NT2/D1 (cell line): ENCODE measurements around the gene TCERG1L.

Experiments
- DNase-seq: peaks from one replicate; pipeline ENCODE4 v3.0.0-alpha.2; 2011; ENCODE audit warnings: low read depth, low spot score
- H3K27me3 ChIP-seq: 2 replicates; pipeline ENCODE4 v1.6.0; 2011; ENCODE audit warnings: mild to moderate bottlenecking; ENCODE audit not compliant: insufficient read length, insufficient read depth
- H3K36me3 ChIP-seq: 2 replicates; pipeline ENCODE4 v1.6.1; 2011; ENCODE audit warnings: mild to moderate bottlenecking, low read length, mixed read lengths; ENCODE audit not compliant: insufficient read depth, insufficient read length
- H3K4me1 ChIP-seq: 2 replicates; pipeline ENCODE4 v1.5.1; 2011; ENCODE audit not compliant: insufficient read depth, insufficient read length
- H3K4me3 ChIP-seq: 2 replicates; pipeline ENCODE4 v1.5.1; 2011; ENCODE audit warnings: low read depth; ENCODE audit not compliant: insufficient read length
- H3K9ac ChIP-seq: 2 replicates; pipeline ENCODE4 v1.6.0; 2011; ENCODE audit warnings: low read depth; ENCODE audit not compliant: insufficient read length
- H3K9me3 ChIP-seq: 2 replicates; pipeline ENCODE4 v1.5.1; 2011; ENCODE audit warnings: mild to moderate bottlenecking, low read length; ENCODE audit not compliant: insufficient read depth
- SUZ12 ChIP-seq: IDR thresholded peaks from 2 replicates; pipeline ENCODE4 v1.6.1; 2011; ENCODE audit not compliant: insufficient read length, insufficient read depth; ENCODE audit errors: extremely low read depth
- YY1 ChIP-seq: IDR thresholded peaks from 2 replicates; pipeline ENCODE4 v1.6.1; 2011; ENCODE audit not compliant: insufficient read length, insufficient read depth
- ZNF274 ChIP-seq: IDR thresholded peaks from 2 replicates; pipeline ENCODE4 v1.6.1; 2011; ENCODE audit warnings: mild to moderate bottlenecking, low read depth, low read length

Gene TCERG1L

GRCh38 chr10:131055437-131055836, 256.1 kb downstream of the TCERG1L start:
- H3K4me1 ChIP-seq, result no peaks in the 10 kb centered on the region
- no peak for DNase-seq
- no peak for TF ChIP-seq SUZ12
- no peak for TF ChIP-seq ZNF274
- TF ChIP-seq YY1, result no peak

GRCh38 chr10:131053192-131053591, 258.3 kb downstream of the TCERG1L start:
- Histone ChIP-seq H3K9ac (no peak overlapping the region), H3K4me3 (no peak overlapping the region), H3K27me3 (peaks cover 22% of the 10 kb centered on the region), H3K4me1 (no peaks in the 10 kb centered on the region), H3K36me3 (no peaks in the 10 kb centered on the region), H3K9me3 (peaks cover 29% of the 10 kb centered on the region; the same call in 1 of the 2 replicates)
- no peak for TF ChIP-seq SUZ12
- TF ChIP-seq ZNF274, result no peak
- no peak for TF ChIP-seq YY1
- no peak for DNase-seq

More at GRCh38 chr10:131055437-131055836, 256.1 kb downstream of the TCERG1L start:
- H3K9me3 ChIP-seq, result peaks cover 30% of the 10 kb centered on the region; the same call in 1 of the 2 replicates
- H3K9ac ChIP-seq, result no peak overlapping the region
- H3K27me3 ChIP-seq, result peaks cover 9% of the 10 kb centered on the region
- no peaks in the 10 kb centered on the region for H3K36me3 ChIP-seq
- H3K4me3 ChIP-seq, result no peak overlapping the region

GRCh38 chr10:131050162-131050766, 261.3 kb downstream of the TCERG1L start:
- TF ChIP-seq SUZ12, result no peak
- TF ChIP-seq YY1, result no peak
- no peak for TF ChIP-seq ZNF274

GRCh38 chr10:131049016-131049415, 262.5 kb downstream of the TCERG1L start:
- no peak for TF ChIP-seq SUZ12
- TF ChIP-seq YY1, result no peak
- TF ChIP-seq ZNF274, result no peak
- peaks cover 38% of the 10 kb centered on the region; the same call in 1 of the 2 replicates for H3K9me3 ChIP-seq
- H3K4me1 ChIP-seq, result peaks cover 5% of the 10 kb centered on the region
- no peak overlapping the region for H3K4me3 ChIP-seq
- H3K27me3 ChIP-seq, result peaks cover 63% of the 10 kb centered on the region
- H3K36me3 ChIP-seq, result no peaks in the 10 kb centered on the region
- H3K9ac ChIP-seq, result no peak overlapping the region
- peak; percentile 84 for DNase-seq

More at GRCh38 chr10:131050162-131050766, 261.3 kb downstream of the TCERG1L start:
- Histone ChIP-seq H3K9ac (no peak overlapping the region), H3K36me3 (no peaks in the 10 kb centered on the region), H3K27me3 (peaks cover 51% of the 10 kb centered on the region), H3K4me1 (peaks cover 5% of the 10 kb centered on the region), H3K4me3 (no peak overlapping the region), H3K9me3 (peaks cover 38% of the 10 kb centered on the region; the same call in 1 of the 2 replicates)
- no peak for DNase-seq

- Histone ChIP-seq H3K4me3 (no peak overlapping the region), H3K36me3 (no peaks in the 10 kb centered on the region), H3K9me3 (peaks cover 38% of the 10 kb centered on the region; the same call in 1 of the 2 replicates), H3K27me3 (peaks cover 66% of the 10 kb centered on the region), H3K4me1 (peaks cover 5% of the 10 kb centered on the region), H3K9ac (no peak overlapping the region)
- TF ChIP-seq SUZ12, result no peak
- TF ChIP-seq YY1, result no peak
- TF ChIP-seq ZNF274, result no peak
- DNase-seq, result peak; percentile 1
Observed at GRCh38 chr10:131048606-131049005, 262.9 kb downstream of the TCERG1L start.

- DNase-seq, result no peak
- H3K9me3 ChIP-seq, result peaks cover 38% of the 10 kb centered on the region; the same call in 1 of the 2 replicates
- TF ChIP-seq ZNF274 (no peak), SUZ12 (no peak), YY1 (no peak)
Observed at GRCh38 chr10:131047501-131047900, 264.0 kb downstream of the TCERG1L start.

GRCh38 chr10:131046194-131046593, 265.3 kb downstream of the TCERG1L start:
- H3K9me3 ChIP-seq, result peaks cover 30% of the 10 kb centered on the region; the same call in 1 of the 2 replicates
- no peak overlapping the region for H3K9ac ChIP-seq
- TF ChIP-seq YY1, result no peak
- no peak for TF ChIP-seq SUZ12
- no peak for TF ChIP-seq ZNF274
- peaks cover 71% of the 10 kb centered on the region for H3K27me3 ChIP-seq
- H3K4me1 ChIP-seq, result peaks cover 5% of the 10 kb centered on the region
- no peak for DNase-seq
- no peak overlapping the region for H3K4me3 ChIP-seq
- H3K36me3 ChIP-seq, result no peaks in the 10 kb centered on the region

More at GRCh38 chr10:131047501-131047900, 264.0 kb downstream of the TCERG1L start:
- H3K4me3 ChIP-seq, result no peak overlapping the region
- peaks cover 72% of the 10 kb centered on the region for H3K27me3 ChIP-seq
- no peak overlapping the region for H3K9ac ChIP-seq
- peaks cover 5% of the 10 kb centered on the region for H3K4me1 ChIP-seq
- H3K36me3 ChIP-seq, result no peaks in the 10 kb centered on the region
